Tibial nerve (tissue), 4 donors: Measurements from ENCODE around the gene OVOL1. TPM values are rescaled to one million over a fixed set of nuclear protein-coding genes. Genes with fewer than 3 reads are reported as not detected.
"Not testable (repeated sequence)": the region's sequence is repeated elsewhere in the genome, so short reads cannot be mapped to it uniquely, and the experiment has no call there.

ENCODE experiments used
- DNase-seq, 2 donors: peaks; one replicate each; pipeline ENCODE4 v3.0.0-alpha.2; 2019; ENCODE audit warnings: low spot score in 2 of 2
- H3K27ac ChIP-seq, 4 donors: fragments of 200-600 bp; sonication (generic) in 3 of 4; one replicate each; pipeline ENCODE4 v1.5.1; 2017 to 2019; ENCODE audit warnings: mild to moderate bottlenecking in 1 of 4
- H3K27me3 ChIP-seq, 2 donors: fragments of 200-600 bp; sonication (generic) in 1 of 2; one replicate each; pipeline versions ENCODE4 v1.5.1 to v1.6.0; 2017 to 2019
- H3K36me3 ChIP-seq, 3 donors: fragments of 200-600 bp; sonication (generic); one replicate each; pipeline ENCODE4 v1.5.1; 2018 to 2019
- H3K4me1 ChIP-seq, 4 donors: fragments of 200-600 bp; sonication (generic) in 3 of 4; one replicate each; pipeline ENCODE4 v1.5.1; 2017 to 2019
- H3K4me3 ChIP-seq, 4 donors: fragments of 200-600 bp; sonication (generic) in 3 of 4; one replicate each; pipeline ENCODE4 v1.5.1; 2017 to 2019; ENCODE audit warnings: mild to moderate bottlenecking in 1 of 4, moderate library complexity in 1 of 4
- H3K9me3 ChIP-seq, 4 donors: fragments of 200-600 bp; sonication (generic) in 3 of 4; one replicate each; pipeline ENCODE4 v1.5.1; 2017 to 2019
- CTCF ChIP-seq, 5 experiments: fragments of 200-600 bp in 3 of 5; fragments of 450-650 bp in 2 of 5; sonication (generic) in 3 of 5; IDR thresholded peaks; one replicate each; pipeline ENCODE4 v1.5.1; 2016 to 2019; ENCODE audit warnings: antibody characterized with exemption in 5 of 5, mild to moderate bottlenecking in 3 of 5, moderate library complexity in 2 of 5
- EP300 ChIP-seq, 2 donors: sonication (generic); formaldehyde crosslinking; IDR thresholded peaks; one replicate each; pipeline ENCODE4 v1.6.1; 2017; ENCODE audit warnings: antibody characterized with exemption in 2 of 2, mild to moderate bottlenecking in 1 of 2
- POLR2A ChIP-seq, 2 donors: fragments of 450-650 bp; IDR thresholded peaks; one replicate each; pipeline ENCODE4 v1.6.1; 2017; ENCODE audit warnings: antibody characterized with exemption in 2 of 2, mild to moderate bottlenecking in 2 of 2, moderate library complexity in 2 of 2
- whole genome bisulfite sequencing, 2 donors: methylation state at CpG; one replicate each; pipeline ENCODE4 v1.1.5; 2018; 5-methylcytosine and 5-hydroxymethylcytosine counted together
- total RNA-seq, 4 donors: library from RNA; depleted of rRNA; stranded (reverse); fragments of >200 nt; gene quantifications; one replicate each; pipeline ENCODE4 v1.1.0, GENCODE V29; 2016

Gene OVOL1
- total RNA-seq, 4 donors from 2014 or later: not detected

- no peaks in the 10 kb centered on the region for H3K4me1 ChIP-seq
- no peak overlapping the region for H3K4me3 ChIP-seq
- H3K27ac ChIP-seq: no peak overlapping the region
- TF ChIP-seq CTCF (IDR thresholded peaks at IDR 0.05) (no peak), EP300 (IDR thresholded peaks at IDR 0.05) (no peak), POLR2A (IDR thresholded peaks at IDR 0.05) (no peak)
- H3K9me3 ChIP-seq: no peaks in the 10 kb centered on the region
- no peaks in the 10 kb centered on the region for H3K36me3 ChIP-seq
- no peak for DNase-seq
- no peaks in the 10 kb centered on the region for H3K27me3 ChIP-seq
- 78 to 81% methylated on average over 17 to 18 of the region's 18 CpGs for WGBS, 2 donors
Observed at GRCh38 chr11:65744026-65744698, 42.7 kb upstream of the OVOL1 start.

- Histone ChIP-seq H3K27ac (no peak overlapping the region), H3K9me3 (no peaks in the 10 kb centered on the region), H3K27me3 (no peaks in the 10 kb centered on the region), H3K4me1 (no peaks in the 10 kb centered on the region), H3K36me3 (no peaks in the 10 kb centered on the region), H3K4me3 (no peak overlapping the region)
- DNase-seq: no peak
- 82 to 86% methylated on average over 7 to 8 of the region's 8 CpGs for WGBS, 2 donors
- TF ChIP-seq POLR2A (IDR thresholded peaks at IDR 0.05): no peak
- no peak for TF ChIP-seq CTCF (IDR thresholded peaks at IDR 0.05)
- TF ChIP-seq EP300 (IDR thresholded peaks at IDR 0.05): no peak
Observed at GRCh38 chr11:65744699-65745042, 42.2 kb upstream of the OVOL1 start.

- DNase-seq: no peak
- no peak overlapping the region for H3K27ac ChIP-seq
- no peaks in the 10 kb centered on the region for H3K27me3 ChIP-seq
- no peaks in the 10 kb centered on the region for H3K9me3 ChIP-seq
- TF ChIP-seq POLR2A (IDR thresholded peaks at IDR 0.05): no peak
- TF ChIP-seq EP300 (IDR thresholded peaks at IDR 0.05): no peak
- TF ChIP-seq CTCF (IDR thresholded peaks at IDR 0.05): no peak
- H3K36me3 ChIP-seq: no peaks in the 10 kb centered on the region
- no peaks in the 10 kb centered on the region for H3K4me1 ChIP-seq
- 93 to 94% methylated on average over 14 to 17 of the region's 17 CpGs for WGBS, 2 donors
- no peak overlapping the region for H3K4me3 ChIP-seq
Observed at GRCh38 chr11:65745049-65745448, 41.8 kb upstream of the OVOL1 start.

GRCh38 chr11:65762169-65762568 is 24.7 kb upstream of the OVOL1 start:
- H3K4me1 ChIP-seq, H3K36me3 ChIP-seq, H3K27me3 ChIP-seq, H3K27ac ChIP-seq, H3K9me3 ChIP-seq, DNase-seq, H3K4me3 ChIP-seq: not testable (repeated sequence)
- whole genome bisulfite sequencing, 2 donors: 57 to 62% methylated on average over 5 of the region's 5 CpGs

- H3K36me3 ChIP-seq, H3K27me3 ChIP-seq, H3K27ac ChIP-seq, H3K4me3 ChIP-seq, H3K4me1 ChIP-seq, DNase-seq, H3K9me3 ChIP-seq: not testable (repeated sequence)
- 95 to 100% methylated on average over 2 to 11 of the region's 29 CpGs for WGBS, 2 donors
Observed at GRCh38 chr11:65762816-65763215, 24.0 kb upstream of the OVOL1 start.

- Histone ChIP-seq H3K36me3 (no peaks in the 10 kb centered on the region), H3K4me3 (no peak overlapping the region), H3K27me3 (peaks cover 0 to 3% of the 10 kb centered on the region in 2 donors), H3K27ac (no peak overlapping the region), H3K9me3 (no peaks in the 10 kb centered on the region), H3K4me1 (peaks cover 0 to 2% (median 0%) of the 10 kb centered on the region in 4 donors)
- DNase-seq: no peak
- 56 to 58% methylated on average over 5 of the region's 5 CpGs for WGBS, 2 donors
- TF ChIP-seq POLR2A (IDR thresholded peaks at IDR 0.05) (no peak), CTCF (IDR thresholded peaks at IDR 0.05) (no peak), EP300 (IDR thresholded peaks at IDR 0.05) (no peak)
Observed at GRCh38 chr11:65764434-65764833, 22.4 kb upstream of the OVOL1 start.
